Stimulated activated CD4-positive, alpha-beta T cell treated with anti-CD3 and anti-CD28 coated beads, Interleukin-1b, Interleukin-23, amount 100 ng/mL, for 24 hours (primary cell): ENCODE results near the gene SRD5A3.

Source experiments
- DNase-seq, 4 experiments: peaks; one replicate each; pipeline ENCODE4 v3.0.0-alpha.2; 2020; ENCODE audit warnings: low read depth in 4 of 4, low spot score in 1 of 4

Gene SRD5A3

DNA sequence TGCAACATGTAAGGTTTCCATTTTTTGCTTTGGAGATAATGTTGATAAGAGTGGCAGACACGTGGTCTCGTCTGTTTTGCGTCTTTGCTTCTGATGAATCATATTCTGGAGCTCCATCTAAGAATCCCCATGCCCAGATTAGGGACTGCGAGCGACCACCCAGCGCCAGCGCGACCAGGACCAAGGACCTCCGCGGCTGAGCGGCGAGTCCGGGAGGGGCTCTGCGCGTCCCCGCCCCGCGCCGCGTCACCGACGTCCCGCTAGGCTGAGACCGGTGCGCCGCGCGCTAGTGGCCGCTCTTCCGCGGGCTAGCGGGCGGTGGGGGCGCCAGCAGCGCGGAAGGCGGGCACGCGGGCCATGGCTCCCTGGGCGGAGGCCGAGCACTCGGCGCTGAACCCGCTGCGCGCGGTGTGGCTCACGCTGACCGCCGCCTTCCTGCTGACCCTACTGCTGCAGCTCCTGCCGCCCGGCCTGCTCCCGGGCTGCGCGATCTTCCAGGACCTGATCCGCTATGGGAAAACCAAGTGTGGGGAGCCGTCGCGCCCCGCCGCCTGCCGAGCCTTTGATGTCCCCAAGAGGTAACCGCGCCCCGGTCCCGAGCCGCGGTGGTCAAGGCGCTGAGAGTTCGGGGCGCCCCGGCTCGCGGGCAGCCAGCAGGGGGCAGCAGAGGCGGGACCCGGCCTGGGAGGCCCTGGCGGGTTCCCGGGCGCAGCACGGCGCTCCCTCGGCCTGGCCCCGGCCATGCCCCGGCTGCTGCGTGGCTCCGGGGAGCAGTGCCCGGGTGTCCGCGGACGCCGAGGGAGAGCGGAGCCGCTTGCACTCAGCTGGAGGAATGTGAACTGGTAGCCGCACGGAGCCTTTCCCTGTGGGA, at the start of gene SRD5A3:
SRD5A3 (plus strand) TSS at position 263 of the 871 bp plus-strand sequence; CDS start at position 358, 95 bp downstream.
- DNase-seq, result peak; percentile 55 to 79 (median 74)

DNA sequence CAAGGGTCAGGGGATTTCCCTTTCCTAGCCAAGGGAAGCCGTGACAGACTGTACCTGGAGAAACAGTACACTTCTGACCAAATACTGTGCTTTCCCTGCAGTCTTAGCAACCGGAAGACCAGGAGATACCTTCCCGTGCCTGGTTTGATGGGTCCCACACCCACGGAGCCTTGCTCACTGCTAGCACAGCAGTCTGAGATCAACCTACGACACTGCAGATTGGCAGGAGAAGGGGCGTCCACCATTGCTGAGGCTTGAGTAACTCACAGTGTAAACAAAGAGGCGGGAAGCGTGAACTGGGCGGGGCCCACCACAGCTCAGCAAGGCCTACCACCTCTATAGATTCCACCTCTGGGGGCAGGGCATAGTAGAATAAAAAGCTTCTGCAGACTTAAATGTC, 48.7 kb upstream of the SRD5A3 start:
- no peak for DNase-seq

DNA sequence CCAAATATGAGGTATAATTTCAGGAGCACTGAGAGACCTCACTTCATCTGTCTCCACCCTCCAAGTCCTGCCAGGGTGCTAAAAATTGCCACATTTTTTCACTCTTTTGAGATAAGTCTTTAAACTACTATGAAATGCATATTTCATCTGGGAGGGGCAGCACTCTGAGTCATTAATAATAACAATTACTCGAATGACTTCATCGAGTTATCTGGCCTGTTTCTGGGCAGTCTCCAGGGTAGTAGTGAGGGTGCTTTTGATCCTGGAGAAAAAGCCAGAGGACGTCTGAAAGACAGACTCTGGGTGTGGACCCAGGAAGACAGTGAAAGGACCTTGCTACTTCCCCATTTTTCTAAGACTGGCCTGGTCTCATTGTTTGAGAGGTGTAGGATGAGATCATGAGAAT, 42.3 kb upstream of the SRD5A3 start:
- no peak for DNase-seq

- no peak for DNase-seq
Observed at GRCh38 chr4:55304303-55304702, 41.7 kb upstream of the SRD5A3 start.

- no peak for DNase-seq
Observed at GRCh38 chr4:55308071-55308470, 38.0 kb upstream of the SRD5A3 start.

DNA sequence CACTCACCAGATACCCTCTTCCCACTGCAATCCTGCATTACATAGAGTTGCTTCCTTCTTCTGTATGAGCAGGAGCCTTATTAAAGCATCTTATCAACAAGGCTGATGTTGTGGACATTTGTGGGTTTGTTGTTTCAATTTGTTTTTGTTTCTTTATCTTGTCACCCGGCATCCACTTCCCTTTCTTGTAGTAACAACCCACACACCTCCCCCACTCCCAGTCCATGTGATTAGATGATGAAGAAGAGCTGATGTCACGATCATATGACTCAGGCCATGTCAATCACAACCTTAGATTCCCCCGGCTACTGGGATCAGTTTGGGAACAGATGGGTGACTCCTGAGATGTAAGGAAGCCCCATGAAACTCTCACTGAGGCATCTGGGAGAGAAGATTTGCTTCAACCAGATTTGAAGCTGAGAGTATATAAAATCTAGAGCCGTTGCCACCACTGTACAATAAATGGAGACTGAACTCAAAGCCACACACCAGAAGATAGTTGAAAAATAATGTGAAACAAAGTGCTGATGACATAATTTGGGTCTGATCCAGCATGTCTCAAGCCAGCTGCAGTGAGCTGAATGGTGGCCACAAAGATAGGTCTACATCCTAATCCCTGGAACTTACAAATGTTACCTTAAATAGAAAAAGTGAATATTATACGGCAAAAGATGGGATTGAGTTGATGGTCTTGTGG, 34.1 kb upstream of the SRD5A3 start:
- DNase-seq, result no peak

DNA sequence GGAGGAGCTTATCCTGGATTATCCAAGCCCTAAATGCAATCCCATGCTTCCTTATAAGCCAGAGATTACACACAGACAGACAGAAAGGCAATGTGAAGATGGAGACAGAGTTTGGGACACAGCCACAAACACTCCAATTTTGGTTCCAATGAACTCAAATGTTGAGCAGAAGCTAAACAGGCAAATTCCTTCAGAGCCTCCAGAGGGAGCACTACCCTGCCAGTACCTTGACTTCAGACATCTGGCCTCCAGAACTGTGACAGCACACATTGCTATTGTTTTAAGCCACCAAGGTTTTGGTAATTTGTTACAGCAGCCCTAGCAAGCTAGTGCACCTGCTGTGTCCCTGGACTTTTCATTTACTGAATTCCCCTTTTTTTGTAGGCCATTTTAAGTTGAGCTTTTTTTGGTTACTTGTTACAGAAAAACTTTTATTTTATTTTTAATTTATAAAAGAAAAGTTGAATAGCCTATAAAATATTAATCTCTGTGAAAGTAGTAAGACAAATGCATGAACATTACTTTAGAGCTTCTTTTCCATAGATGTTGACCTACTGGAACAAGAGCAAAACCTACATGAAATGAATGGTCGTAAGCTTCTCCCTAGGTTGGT, 33.4 kb upstream of the SRD5A3 start:
- no peak for DNase-seq

GRCh38 chr4:55314141-55314820, 31.8 kb upstream of the SRD5A3 start:
- DNase-seq, result no peak

DNA sequence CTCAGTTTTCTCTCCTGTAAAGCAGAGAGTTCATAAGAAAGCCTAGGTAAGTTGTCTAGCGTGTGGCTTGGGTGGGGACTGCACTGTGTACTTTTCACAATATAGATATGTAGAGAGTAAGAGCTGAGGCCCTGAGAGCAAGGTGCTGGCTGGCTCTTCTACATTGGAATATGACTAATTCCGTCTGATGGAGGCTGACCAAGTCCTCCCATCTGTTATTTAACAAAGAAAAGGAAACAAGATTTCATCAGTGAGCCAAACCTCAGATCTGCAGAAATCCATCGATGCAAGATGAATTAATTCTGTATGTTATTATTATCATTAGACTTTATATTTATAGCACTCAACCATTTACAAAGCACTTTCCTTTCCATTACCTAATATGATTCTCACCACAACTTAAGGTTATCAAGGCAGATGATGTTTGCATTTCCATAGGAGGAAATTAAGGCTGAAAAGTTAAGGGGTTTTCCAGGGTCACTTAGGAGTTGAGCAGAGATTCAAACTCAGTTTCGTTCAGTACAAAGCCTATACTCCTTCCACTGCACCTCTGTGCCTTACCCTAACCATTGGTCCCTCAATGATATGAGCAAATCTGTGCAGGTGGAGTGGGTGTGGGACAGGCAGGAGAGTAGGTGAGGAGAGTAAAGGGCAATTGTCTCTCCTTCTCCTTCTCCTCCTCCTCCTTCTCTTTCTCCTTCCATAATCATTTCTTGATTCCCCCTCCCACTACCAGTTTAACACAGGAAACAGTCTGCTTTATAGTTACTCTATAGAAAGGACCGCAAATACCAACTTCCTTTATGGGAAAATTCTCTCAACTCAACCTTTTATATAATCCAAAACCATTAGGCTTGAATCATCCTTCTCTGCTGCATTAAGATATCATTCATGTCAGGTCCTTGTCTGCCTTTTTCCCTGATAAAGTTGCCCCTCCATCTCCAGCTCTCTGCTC, 27.6 kb upstream of the SRD5A3 start:
- DNase-seq, result no peak

DNA sequence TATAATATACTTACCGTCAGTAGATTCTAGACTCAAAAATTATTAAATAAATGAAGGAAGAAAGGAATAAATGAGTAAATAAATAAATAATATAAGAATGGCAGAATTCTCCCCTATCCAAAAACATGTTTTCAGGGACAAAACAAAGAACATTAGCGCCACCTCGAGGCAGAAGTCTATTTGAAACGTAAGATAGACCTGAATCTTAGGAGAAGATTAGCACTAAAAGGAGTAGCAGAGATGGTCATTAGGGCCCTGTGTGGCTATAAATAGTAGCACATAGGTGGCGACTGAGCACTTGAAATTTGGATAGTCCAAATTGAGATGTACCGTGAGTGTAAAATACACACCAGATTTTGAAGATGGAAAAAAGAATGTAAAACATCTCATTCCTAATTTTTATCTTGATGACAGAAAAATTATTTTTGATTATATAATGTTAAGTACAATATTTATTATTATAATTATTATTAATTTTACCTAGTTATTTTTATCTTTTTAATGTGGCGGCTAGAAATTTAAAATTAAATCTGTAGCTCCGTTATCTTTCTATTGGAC, 24.3 kb upstream of the SRD5A3 start:
- peak; percentile 47 to 56 (median 48) for DNase-seq

DNA sequence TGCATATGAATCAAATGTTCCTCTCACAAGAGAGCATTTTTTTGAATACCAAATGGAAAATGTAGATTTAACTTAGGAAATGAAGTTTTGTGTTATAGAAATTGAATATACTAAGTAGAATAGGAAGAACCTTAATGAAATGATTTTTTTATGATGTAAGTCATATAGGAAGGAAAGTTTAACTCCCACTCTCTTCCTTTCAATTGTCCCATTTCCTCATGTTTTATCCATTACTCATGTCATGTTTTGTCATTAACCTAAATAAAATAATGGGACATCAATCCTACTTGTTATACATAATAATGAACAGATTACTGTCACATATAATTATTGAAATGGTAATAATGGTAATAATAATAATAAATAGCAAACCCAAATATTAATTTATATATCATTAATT, 22.7 kb upstream of the SRD5A3 start:
- no peak for DNase-seq

GRCh38 chr4:55326629-55327028, 19.4 kb upstream of the SRD5A3 start:
- no peak for DNase-seq

DNA sequence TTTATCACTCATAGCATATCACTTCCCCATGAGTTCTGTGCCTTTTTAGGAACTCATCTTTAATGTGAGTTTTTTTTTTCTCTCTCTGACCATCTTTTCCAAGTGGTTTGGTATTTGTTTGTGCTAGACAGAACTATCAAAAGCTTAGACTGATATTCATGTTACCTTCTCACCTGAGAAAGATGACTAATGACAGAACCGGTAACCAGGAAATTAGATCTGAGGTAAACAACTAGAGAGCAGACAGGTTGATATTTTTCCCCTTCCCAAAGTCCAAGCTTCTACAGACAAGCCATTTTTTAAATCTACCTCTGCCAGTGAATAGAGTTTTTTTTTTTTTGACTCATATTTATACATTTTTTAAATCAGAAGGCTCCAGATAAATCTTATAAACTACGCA, 17.0 kb upstream of the SRD5A3 start:
- no peak for DNase-seq

- DNase-seq, result no peak
Observed at GRCh38 chr4:55330241-55330640, 15.8 kb upstream of the SRD5A3 start.

DNA sequence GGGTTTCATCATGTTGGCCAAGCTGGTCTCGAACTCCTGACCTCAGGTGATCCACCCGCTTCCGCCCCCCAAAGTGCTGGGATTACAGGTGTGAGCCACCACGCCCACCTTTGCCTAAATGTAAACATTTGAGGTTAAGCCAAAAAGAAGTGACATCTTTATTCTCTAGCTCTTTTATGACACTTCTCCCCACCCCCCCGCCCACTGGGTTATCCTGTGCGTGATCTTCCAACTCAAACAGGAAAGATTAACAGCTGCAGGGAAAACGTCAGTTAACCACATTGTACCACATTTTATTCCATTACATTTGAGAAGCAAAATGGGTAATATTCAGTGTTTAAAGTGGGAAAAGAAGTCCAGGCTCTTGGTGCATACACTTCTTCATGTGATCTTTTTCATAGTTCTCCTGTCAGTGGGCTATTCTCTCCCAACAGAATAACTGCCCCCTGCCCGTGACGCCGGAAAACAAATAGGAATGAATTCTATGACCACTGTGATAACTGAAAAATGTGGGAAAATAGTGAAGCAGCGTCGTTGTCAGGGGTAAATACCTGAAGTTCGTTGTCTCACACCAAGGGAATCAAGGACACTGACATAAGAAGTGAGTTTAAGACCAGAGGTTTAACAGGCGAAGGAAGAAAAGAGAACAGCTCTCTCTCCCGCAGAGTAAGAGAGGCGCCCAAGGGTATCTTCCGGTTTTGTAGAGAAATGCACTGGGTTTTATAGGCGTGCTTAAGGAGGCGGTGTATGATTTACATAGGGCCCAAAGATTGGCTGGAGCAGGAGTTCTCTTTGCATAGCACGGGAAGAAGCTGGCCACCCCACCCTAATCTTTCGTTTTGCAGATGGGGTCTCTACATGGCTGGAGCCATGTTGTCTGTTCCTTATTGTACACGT, 9.7 kb upstream of the SRD5A3 start:
- no peak for DNase-seq

GRCh38 chr4:55337944-55338343, 8.1 kb upstream of the SRD5A3 start:
- DNase-seq, result no peak

GRCh38 chr4:55338486-55338885, 7.6 kb upstream of the SRD5A3 start:
- DNase-seq, result no peak

DNA sequence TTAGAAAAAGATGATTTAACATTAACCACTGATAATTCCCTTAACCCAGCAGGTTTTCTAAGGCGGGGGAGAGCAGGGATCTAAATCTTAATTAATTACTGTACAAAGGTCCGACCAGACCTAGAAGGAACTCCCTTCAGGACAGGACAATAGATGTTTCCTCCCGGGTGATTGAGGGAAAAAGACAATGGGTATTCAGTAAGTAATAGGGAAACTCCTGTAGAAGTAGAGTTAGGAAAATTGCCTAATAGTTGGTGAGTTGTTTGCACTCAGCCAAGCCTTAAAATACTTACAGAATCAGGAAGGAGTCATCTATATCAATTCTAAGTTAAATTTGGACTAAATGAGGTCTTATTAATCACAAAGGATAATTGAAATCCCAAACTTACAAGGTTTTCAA, 5.8 kb upstream of the SRD5A3 start:
- DNase-seq, result no peak

- no peak for DNase-seq
Observed at GRCh38 chr4:55343887-55344286, 2.2 kb upstream of the SRD5A3 start.
